ENCODE data around the gene LAMTOR1. TPM values are rescaled to one million over a fixed set of nuclear protein-coding genes. Genes with fewer than 3 reads are reported as not detected.
A peak's percentile ranks its signal among the peaks of the same experiment; 100 is the strongest.

LAMTOR1 gene
- total and polyA plus RNA-seq, 2 donors (not counting 3 experiments of a cell fraction or from before 2014, with no cell fraction given), result 95.1 to 174 TPM

DNA sequence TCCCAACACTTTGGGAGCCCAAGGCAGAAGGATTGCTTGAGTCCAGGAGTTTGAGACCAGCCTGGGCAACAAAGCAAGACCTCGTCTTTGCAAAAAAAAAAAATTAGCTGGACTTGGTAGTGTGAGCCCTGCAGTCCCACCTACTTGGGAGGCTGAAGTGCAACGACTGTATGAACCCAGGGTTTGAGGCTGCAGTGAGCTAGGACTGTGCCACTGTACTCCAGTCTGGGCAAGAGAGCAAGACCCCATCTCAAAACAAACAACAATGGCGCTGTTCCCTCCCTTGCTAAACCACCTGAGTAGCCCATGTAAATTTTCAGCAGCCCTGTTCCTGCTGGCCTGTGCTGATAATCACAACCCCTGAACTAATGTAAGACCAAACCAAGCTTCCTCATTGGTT lies 3.1 kb downstream of the LAMTOR1 start:
- intact Hi-C loops (cut with micrococcal nuclease) (no loop called here), dilution Hi-C loops (cut with MboI; ENCODE audit: extremely low pct_ligation_motif_present, low sequenced_read_pairs) (no loop called here)
- DNase-seq (ENCODE audit: low read depth, low spot score) (no peak), FAIRE-seq (no peak)
- TF ChIP-seq, protein P1, sequence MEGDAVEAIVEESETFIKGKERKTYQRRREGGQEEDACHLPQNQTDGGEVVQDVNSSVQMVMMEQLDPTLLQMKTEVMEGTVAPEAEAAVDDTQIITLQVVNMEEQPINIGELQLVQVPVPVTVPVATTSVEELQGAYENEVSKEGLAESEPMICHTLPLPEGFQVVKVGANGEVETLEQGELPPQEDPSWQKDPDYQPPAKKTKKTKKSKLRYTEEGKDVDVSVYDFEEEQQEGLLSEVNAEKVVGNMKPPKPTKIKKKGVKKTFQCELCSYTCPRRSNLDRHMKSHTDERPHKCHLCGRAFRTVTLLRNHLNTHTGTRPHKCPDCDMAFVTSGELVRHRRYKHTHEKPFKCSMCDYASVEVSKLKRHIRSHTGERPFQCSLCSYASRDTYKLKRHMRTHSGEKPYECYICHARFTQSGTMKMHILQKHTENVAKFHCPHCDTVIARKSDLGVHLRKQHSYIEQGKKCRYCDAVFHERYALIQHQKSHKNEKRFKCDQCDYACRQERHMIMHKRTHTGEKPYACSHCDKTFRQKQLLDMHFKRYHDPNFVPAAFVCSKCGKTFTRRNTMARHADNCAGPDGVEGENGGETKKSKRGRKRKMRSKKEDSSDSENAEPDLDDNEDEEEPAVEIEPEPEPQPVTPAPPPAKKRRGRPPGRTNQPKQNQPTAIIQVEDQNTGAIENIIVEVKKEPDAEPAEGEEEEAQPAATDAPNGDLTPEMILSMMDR (IDR thresholded peaks at IDR 0.05; ENCODE audit: extremely low read depth in 1 of 2, insufficient read depth in 1 of 2, low read depth in 1 of 2, low read length in 2 of 2), result no peak
- TF ChIP-seq FOS (IDR thresholded peaks at IDR 0.05; ENCODE audit: borderline replicate concordance, insufficient read depth, low read length) (no peak), POLR2A (IDR thresholded peaks at IDR 0.05; ENCODE audit: low read depth, low read length) (no peak), MYC (IDR thresholded peaks at IDR 0.05; ENCODE audit: low read depth, low read length) (no peak), POLR2AphosphoS5 (IDR thresholded peaks at IDR 0.05; ENCODE audit: insufficient read depth, low read depth, low read length) (no peak), EZH2 (IDR thresholded peaks at IDR 0.05; ENCODE audit: borderline replicate concordance, low read depth, low read length, severe bottlenecking) (no peak), GATA2 (IDR thresholded peaks at IDR 0.05; ENCODE audit: insufficient read depth, insufficient read length, low read depth, low read length) (no peak), JUN (IDR thresholded peaks at IDR 0.05; ENCODE audit: borderline replicate concordance, insufficient read depth, insufficient read length, low read depth) (no peak)
- TF ChIP-seq, protein P2, sequence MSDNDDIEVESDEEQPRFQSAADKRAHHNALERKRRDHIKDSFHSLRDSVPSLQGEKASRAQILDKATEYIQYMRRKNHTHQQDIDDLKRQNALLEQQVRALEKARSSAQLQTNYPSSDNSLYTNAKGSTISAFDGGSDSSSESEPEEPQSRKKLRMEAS (IDR thresholded peaks at IDR 0.05; ENCODE audit: insufficient read depth, insufficient read length), result no peak
- ChIA-PET CTCF (interaction anchor here (0.8 to 3.4 kb wide), 7 partner anchors 9 to 80 kb away, joined by 3 to 35 read pairs (median 6); no protein-coding TSS in a partner anchor), POLR2A (interaction anchor here (1.2 kb wide), 1 partner anchor 12 kb away, joined by 3 read pairs; the partner anchor contains the start of gene ANAPC15)
- peaks cover 26% of the 10 kb centered on the region for H3K4me1 ChIP-seq (ENCODE audit: control insufficient read depth, extremely low read depth, insufficient read depth, low read length)
- no peak overlapping the region for H3K27ac ChIP-seq (ENCODE audit: insufficient read depth, low read depth, low read length)
- H3K27me3 ChIP-seq (ENCODE audit: control insufficient read depth in 2 of 2, insufficient read depth in 2 of 2, low read length in 2 of 2), result no peaks in the 10 kb centered on the region
- H3K9ac ChIP-seq (replicated peaks; ENCODE audit: extremely low read depth, insufficient read depth, low read length), result no peak overlapping the region
- H3K9me1 ChIP-seq (replicated peaks; ENCODE audit: control insufficient read depth, extremely low read depth, insufficient read depth, low read length), result no peaks in the 10 kb centered on the region
- H3K4me2 ChIP-seq (ENCODE audit: insufficient read depth, low read length), result peak overlapping the region; percentile 14
- H3K36me3 ChIP-seq (ENCODE audit: control insufficient read depth in 2 of 2, extremely low read depth in 1 of 2, insufficient read depth in 2 of 2, low read length in 2 of 2), result peaks cover 11 to 19% of the 10 kb centered on the region in 2 experiments
- H3K4me3 ChIP-seq (replicated peaks in 1 of 3; ENCODE audit: insufficient read depth in 1 of 3, low read depth in 1 of 3, low read length in 3 of 3), result no peak overlapping the region
- no peaks in the 10 kb centered on the region for H4K20me1 ChIP-seq (replicated peaks; ENCODE audit: control insufficient read depth, extremely low read depth, insufficient read depth, low read length)
- peaks cover 29% of the 10 kb centered on the region for H3K79me2 ChIP-seq (ENCODE audit: control insufficient read depth, insufficient read depth, low read length)
- H3K9me3 ChIP-seq (replicated peaks; ENCODE audit: control insufficient read depth, insufficient read depth, low read length), result no peaks in the 10 kb centered on the region
- no peak overlapping the region for H2AFZ ChIP-seq (ENCODE audit: low read depth, low read length)
- BruUV-seq (replicated peaks), result no TSS peak
